MCF 10A (cell line): ENCODE data around the gene ZNF597. TPM values are rescaled to one million over a fixed set of nuclear protein-coding genes. Genes with fewer than 3 reads are reported as not detected.

Source experiments
- BruUV-seq: library from RNA; stranded (reverse); fragments of 400-500 nt; replicated peaks from 2 replicates; lab custom pipeline; 2021; lab: Mats Ljungman, UMichigan
- CTCF ChIA-PET: fragments of 300-600 bp; sonication (Branson Sonifier 250); formaldehyde crosslinking; extraction: SDS; loops from one replicate; lab custom pipeline; 2021; ENCODE audit warnings: antibody characterized with exemption, inconsistent platforms; lab: Yijun Ruan, JAX
- POLR2A ChIA-PET: fragments of 300-600, 350-650 bp; sonication (Branson Sonifier 250); formaldehyde crosslinking; extraction: SDS; loops from one replicate; lab custom pipeline; 2020; ENCODE audit warnings: antibody characterized with exemption, inconsistent platforms; lab: Yijun Ruan, JAX
- DNase-seq: peaks from one replicate; pipeline ENCODE4 v3.0.0-alpha.2; 2018; ENCODE audit not compliant: unreplicated experiment
- H3K27ac Mint-ChIP-seq: one replicate; pipeline ENCODE4 v1.8.0; 2022; ENCODE audit warnings: mild to moderate bottlenecking, low read depth, mixed read lengths; ENCODE audit not compliant: unreplicated experiment
- H3K27me3 Mint-ChIP-seq: one replicate; pipeline ENCODE4 v1.8.0; 2022; ENCODE audit warnings: mixed read lengths; ENCODE audit not compliant: insufficient read depth, unreplicated experiment
- H3K36me3 Mint-ChIP-seq: one replicate; pipeline ENCODE4 v1.8.0; 2022; ENCODE audit warnings: mild to moderate bottlenecking, moderate library complexity, mixed read lengths; ENCODE audit not compliant: insufficient read depth, unreplicated experiment
- H3K4me1 Mint-ChIP-seq: one replicate; pipeline ENCODE4 v1.8.0; 2022; ENCODE audit warnings: mixed read lengths; ENCODE audit not compliant: insufficient read depth, unreplicated experiment
- H3K4me3 Mint-ChIP-seq: one replicate; pipeline ENCODE4 v1.8.0; 2022; ENCODE audit warnings: mild to moderate bottlenecking, moderate library complexity, mixed read lengths; ENCODE audit not compliant: unreplicated experiment
- H3K9me3 Mint-ChIP-seq: one replicate; pipeline ENCODE4 v1.8.0; 2022; ENCODE audit warnings: mixed read lengths; ENCODE audit not compliant: unreplicated experiment
- CTCF ChIP-seq: fragments of 200-600 bp; IDR thresholded peaks from one replicate; pipeline ENCODE4 v1.8.0; 2022; ENCODE audit warnings: antibody characterized with exemption, mild to moderate bottlenecking; ENCODE audit not compliant: unreplicated experiment
- intact Hi-C: fragments of 100-400 bp; cut with micrococcal nuclease; formaldehyde crosslinking; loops from 2 replicates; pipeline ENCODE4 v1.14.1; 2022
- total RNA-seq: library from RNA; stranded (reverse); gene quantifications from 2 replicates; pipeline ENCODE4 v1.2.3, GENCODE V29; 2022

Gene ZNF597
- total RNA-seq, 1 experiment from 2014 or later, result 2.3 TPM

- Mint-ChIP-seq H3K4me3 (no peak overlapping the region), H3K27me3 (no peaks in the 10 kb centered on the region), H3K9me3 (no peaks in the 10 kb centered on the region), H3K4me1 (peaks cover 12% of the 10 kb centered on the region), H3K36me3 (no peaks in the 10 kb centered on the region), H3K27ac (peak overlapping the region; percentile 79)
- TF ChIP-seq CTCF, result no peak
- CTCF ChIA-PET, result no interaction called here
- POLR2A ChIA-PET, result interaction anchor here (0.7 kb wide), 1 partner anchor 183 kb away, joined by 3 read pairs; no protein-coding TSS in a partner anchor
- intact Hi-C loops, result no loop called here
- no TSS peak for BruUV-seq
- no peak for DNase-seq
Measured at GRCh38 chr16:3467182-3467581, 23.9 kb upstream of the ZNF597 start.

GRCh38 chr16:3465911-3466584, 22.7 kb upstream of the ZNF597 start:
- H3K4me1 Mint-ChIP-seq, result peaks cover 13% of the 10 kb centered on the region
- H3K9me3 Mint-ChIP-seq, result no peaks in the 10 kb centered on the region
- DNase-seq, result no peak
- peak overlapping the region; percentile 79 for H3K27ac Mint-ChIP-seq
- H3K4me3 Mint-ChIP-seq, result no peak overlapping the region
- POLR2A ChIA-PET, result no interaction called here
- TF ChIP-seq CTCF, result no peak
- CTCF ChIA-PET, result interaction anchor here (0.5 kb wide), 1 partner anchor 306 kb away, joined by 5 read pairs; no protein-coding TSS in a partner anchor
- H3K27me3 Mint-ChIP-seq, result no peaks in the 10 kb centered on the region
- intact Hi-C loops, result no loop called here
- peaks cover 6% of the 10 kb centered on the region for H3K36me3 Mint-ChIP-seq
- BruUV-seq, result no TSS peak

- Mint-ChIP-seq H3K9me3 (no peaks in the 10 kb centered on the region), H3K4me3 (no peak overlapping the region), H3K27ac (no peak overlapping the region), H3K4me1 (peaks cover 14% of the 10 kb centered on the region), H3K27me3 (no peaks in the 10 kb centered on the region), H3K36me3 (peaks cover 6% of the 10 kb centered on the region)
- no peak for TF ChIP-seq CTCF
- DNase-seq, result no peak
- intact Hi-C loops, result no loop called here
- BruUV-seq, result no TSS peak
- POLR2A ChIA-PET, result no interaction called here
- CTCF ChIA-PET, result no interaction called here
Measured at GRCh38 chr16:3465301-3465700, 22.0 kb upstream of the ZNF597 start.

- Mint-ChIP-seq H3K27me3 (no peaks in the 10 kb centered on the region), H3K4me3 (no peak overlapping the region), H3K27ac (no peak overlapping the region), H3K9me3 (no peaks in the 10 kb centered on the region), H3K36me3 (peaks cover 17% of the 10 kb centered on the region), H3K4me1 (peaks cover 28% of the 10 kb centered on the region)
- CTCF ChIA-PET, result interaction anchor here (0.6 kb wide), 1 partner anchor 17 kb away, joined by 3 read pairs; the partner anchor contains the start of gene NAA60
- intact Hi-C loops, result no loop called here
- BruUV-seq, result no TSS peak
- POLR2A ChIA-PET, result interaction anchor here (1.2 kb wide), 1 partner anchor 17 kb away, joined by 3 read pairs; the partner anchor contains the start of gene NAA60
- no peak for TF ChIP-seq CTCF
- DNase-seq, result no peak
Measured at GRCh38 chr16:3461151-3461550, 17.8 kb upstream of the ZNF597 start.
